Smooth muscle cell (in vitro differentiated cells): ENCODE data around the gene SCT. TPM values are rescaled to one million over a fixed set of nuclear protein-coding genes. Genes with fewer than 3 reads are reported as not detected.

ENCODE experiments used
- DNase-seq: peaks from one replicate; lab custom pipeline; 2025; ENCODE audit not compliant: unreplicated experiment; lab: John Stamatoyannopoulos, UW
- H2AFZ ChIP-seq: fragments of 200-600 bp; sonication (generic); 2 replicates; pipeline ENCODE4 v1.6.0; 2016; ENCODE audit warnings: antibody characterized with exemption, low read depth, mild to moderate bottlenecking
- H3F3A ChIP-seq: fragments of 200-600 bp; sonication (generic); 2 replicates; pipeline ENCODE4 v1.6.0; 2017; ENCODE audit warnings: antibody characterized with exemption, low read depth
- H3K27ac ChIP-seq: fragments of 200-600 bp; sonication (generic); 2 replicates; pipeline ENCODE4 v1.5.1; 2016; ENCODE audit warnings: low read depth, mild to moderate bottlenecking
- H3K27me3 ChIP-seq: fragments of 200-600 bp; sonication (generic); 2 replicates; pipeline ENCODE4 v1.6.1; 2016; ENCODE audit warnings: low read depth, mild to moderate bottlenecking
- H3K36me3 ChIP-seq: fragments of 200-600 bp; sonication (generic); 2 replicates; pipeline ENCODE4 v1.5.1; 2016; ENCODE audit warnings: low read depth
- H3K4me1 ChIP-seq: fragments of 200-600 bp; sonication (generic); 2 replicates; pipeline ENCODE4 v1.5.1; 2016; ENCODE audit warnings: low read depth
- H3K4me2 ChIP-seq: fragments of 200-600 bp; sonication (generic); 2 replicates; pipeline ENCODE4 v1.6.0; 2016; ENCODE audit warnings: mild to moderate bottlenecking
- H3K4me3 ChIP-seq: fragments of 200-600 bp; sonication (generic); 2 replicates; pipeline ENCODE4 v1.5.1; 2016; ENCODE audit warnings: mild to moderate bottlenecking
- H3K79me2 ChIP-seq: fragments of 200-600 bp; sonication (generic); 2 replicates; pipeline ENCODE4 v1.6.0; 2016; ENCODE audit warnings: low read depth, mild to moderate bottlenecking
- H3K9ac ChIP-seq: fragments of 200-600 bp; sonication (generic); 2 replicates; pipeline ENCODE4 v1.6.0; 2016; ENCODE audit warnings: low read depth
- H3K9me3 ChIP-seq: fragments of 200-600 bp; sonication (generic); replicated peaks from 2 replicates; pipeline ENCODE4 v1.5.1; 2016; ENCODE audit warnings: low read depth
- H4K20me1 ChIP-seq: fragments of 200-600 bp; sonication (generic); 2 replicates; pipeline ENCODE4 v1.6.0; 2016; ENCODE audit warnings: low read depth
- WGBS: methylation state at CpG from one replicate; pipeline ENCODE4 v1.1.7; 2016; ENCODE audit warnings: low lambda C conversion rate; 5-methylcytosine and 5-hydroxymethylcytosine counted together
- polyA plus RNA-seq: library from polyadenylated mRNA; unstranded; fragments of >200 nt; fragmentation: Nextera tagmentation; extraction: Ambion mirVana; gene quantifications from 2 replicates; pipeline ENCODE4 v1.2.1, GENCODE V29; 2016
- total RNA-seq: library from RNA; depleted of rRNA; stranded (reverse); fragments of >200 nt; gene quantifications from 2 replicates; pipeline ENCODE4 v1.2.3, GENCODE V29; 2014
- TF ChIP-seq, protein P1 (sequence below): fragments of 200-600 bp; sonication (generic); IDR thresholded peaks from 2 replicates; pipeline ENCODE4 v1.5.1; 2017; ENCODE audit warnings: borderline replicate concordance, mild to moderate bottlenecking, antibody characterized with exemption; ENCODE audit not compliant: insufficient read depth, poor library complexity, severe bottlenecking

SCT gene
- total and polyA plus RNA-seq, 2 experiments from 2014 or later = 1.4 TPM; not detected in 1

GRCh38 chr11:621838-622237 lies 5.1 kb downstream of the SCT start:
- H3K4me3 ChIP-seq = no peak overlapping the region
- 95% methylated on average over 21 of the region's 27 CpGs for WGBS
- no peaks in the 10 kb centered on the region for H3F3A ChIP-seq
- no peaks in the 10 kb centered on the region for H3K4me1 ChIP-seq
- H3K36me3 ChIP-seq = no peaks in the 10 kb centered on the region
- no peak for DNase-seq
- H2AFZ ChIP-seq = no peak overlapping the region
- TF ChIP-seq, protein P1, sequence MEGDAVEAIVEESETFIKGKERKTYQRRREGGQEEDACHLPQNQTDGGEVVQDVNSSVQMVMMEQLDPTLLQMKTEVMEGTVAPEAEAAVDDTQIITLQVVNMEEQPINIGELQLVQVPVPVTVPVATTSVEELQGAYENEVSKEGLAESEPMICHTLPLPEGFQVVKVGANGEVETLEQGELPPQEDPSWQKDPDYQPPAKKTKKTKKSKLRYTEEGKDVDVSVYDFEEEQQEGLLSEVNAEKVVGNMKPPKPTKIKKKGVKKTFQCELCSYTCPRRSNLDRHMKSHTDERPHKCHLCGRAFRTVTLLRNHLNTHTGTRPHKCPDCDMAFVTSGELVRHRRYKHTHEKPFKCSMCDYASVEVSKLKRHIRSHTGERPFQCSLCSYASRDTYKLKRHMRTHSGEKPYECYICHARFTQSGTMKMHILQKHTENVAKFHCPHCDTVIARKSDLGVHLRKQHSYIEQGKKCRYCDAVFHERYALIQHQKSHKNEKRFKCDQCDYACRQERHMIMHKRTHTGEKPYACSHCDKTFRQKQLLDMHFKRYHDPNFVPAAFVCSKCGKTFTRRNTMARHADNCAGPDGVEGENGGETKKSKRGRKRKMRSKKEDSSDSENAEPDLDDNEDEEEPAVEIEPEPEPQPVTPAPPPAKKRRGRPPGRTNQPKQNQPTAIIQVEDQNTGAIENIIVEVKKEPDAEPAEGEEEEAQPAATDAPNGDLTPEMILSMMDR = no peak
- H3K27me3 ChIP-seq = no peaks in the 10 kb centered on the region
- H3K79me2 ChIP-seq = no peaks in the 10 kb centered on the region
- no peak overlapping the region for H3K9ac ChIP-seq
- no peak overlapping the region for H3K4me2 ChIP-seq
- H3K27ac ChIP-seq = no peak overlapping the region
- peaks cover 45% of the 10 kb centered on the region for H4K20me1 ChIP-seq
- no peaks in the 10 kb centered on the region for H3K9me3 ChIP-seq

GRCh38 chr11:620935-621814 lies 5.8 kb downstream of the SCT start:
- DNase-seq = no peak
- Histone ChIP-seq H3K4me3 (no peak overlapping the region), H3F3A (no peaks in the 10 kb centered on the region), H3K79me2 (no peaks in the 10 kb centered on the region), H3K9ac (no peak overlapping the region), H3K27me3 (no peaks in the 10 kb centered on the region), H4K20me1 (peaks cover 40% of the 10 kb centered on the region), H3K9me3 (no peaks in the 10 kb centered on the region), H3K36me3 (no peaks in the 10 kb centered on the region), H3K4me2 (no peak overlapping the region), H3K27ac (no peak overlapping the region), H3K4me1 (peaks cover 1% of the 10 kb centered on the region), H2AFZ (no peak overlapping the region)
- TF ChIP-seq, protein P1 = no peak
- 90% methylated on average over 28 of the region's 45 CpGs for WGBS

GRCh38 chr11:620201-620600 lies 6.8 kb downstream of the SCT start:
- no peak overlapping the region for H3K9ac ChIP-seq
- TF ChIP-seq, protein P1 = no peak
- no peak overlapping the region for H3K4me2 ChIP-seq
- no peaks in the 10 kb centered on the region for H3K79me2 ChIP-seq
- H3K36me3 ChIP-seq = no peaks in the 10 kb centered on the region
- H3K9me3 ChIP-seq = no peaks in the 10 kb centered on the region
- H3K4me1 ChIP-seq = peaks cover 5% of the 10 kb centered on the region
- no peaks in the 10 kb centered on the region for H3F3A ChIP-seq
- DNase-seq = no peak
- H4K20me1 ChIP-seq = peaks cover 34% of the 10 kb centered on the region
- H3K4me3 ChIP-seq = no peak overlapping the region
- no peak overlapping the region for H2AFZ ChIP-seq
- no peak overlapping the region for H3K27ac ChIP-seq
- no peaks in the 10 kb centered on the region for H3K27me3 ChIP-seq
- 97% methylated on average over 6 of the region's 13 CpGs for WGBS
